Uterus (tissue), 2 donors: ENCODE results near the gene C14orf132.

Source experiments
- POLR2A ChIP-seq, 2 donors: fragments of 450-650 bp; IDR thresholded peaks; one replicate each; pipeline ENCODE4 v1.6.1; 2016; ENCODE audit warnings: antibody characterized with exemption in 2 of 2, mild to moderate bottlenecking in 1 of 2, moderate library complexity in 1 of 2
- TF ChIP-seq, protein P1 (sequence below), 4 experiments: fragments of 200-600 bp in 2 of 4; fragments of 450-650 bp in 2 of 4; sonication (generic) in 2 of 4; IDR thresholded peaks; one replicate each; pipeline ENCODE4 v1.5.1; 2016 to 2019; ENCODE audit warnings: antibody characterized with exemption in 4 of 4, mild to moderate bottlenecking in 2 of 4, moderate library complexity in 1 of 4

DNA sequence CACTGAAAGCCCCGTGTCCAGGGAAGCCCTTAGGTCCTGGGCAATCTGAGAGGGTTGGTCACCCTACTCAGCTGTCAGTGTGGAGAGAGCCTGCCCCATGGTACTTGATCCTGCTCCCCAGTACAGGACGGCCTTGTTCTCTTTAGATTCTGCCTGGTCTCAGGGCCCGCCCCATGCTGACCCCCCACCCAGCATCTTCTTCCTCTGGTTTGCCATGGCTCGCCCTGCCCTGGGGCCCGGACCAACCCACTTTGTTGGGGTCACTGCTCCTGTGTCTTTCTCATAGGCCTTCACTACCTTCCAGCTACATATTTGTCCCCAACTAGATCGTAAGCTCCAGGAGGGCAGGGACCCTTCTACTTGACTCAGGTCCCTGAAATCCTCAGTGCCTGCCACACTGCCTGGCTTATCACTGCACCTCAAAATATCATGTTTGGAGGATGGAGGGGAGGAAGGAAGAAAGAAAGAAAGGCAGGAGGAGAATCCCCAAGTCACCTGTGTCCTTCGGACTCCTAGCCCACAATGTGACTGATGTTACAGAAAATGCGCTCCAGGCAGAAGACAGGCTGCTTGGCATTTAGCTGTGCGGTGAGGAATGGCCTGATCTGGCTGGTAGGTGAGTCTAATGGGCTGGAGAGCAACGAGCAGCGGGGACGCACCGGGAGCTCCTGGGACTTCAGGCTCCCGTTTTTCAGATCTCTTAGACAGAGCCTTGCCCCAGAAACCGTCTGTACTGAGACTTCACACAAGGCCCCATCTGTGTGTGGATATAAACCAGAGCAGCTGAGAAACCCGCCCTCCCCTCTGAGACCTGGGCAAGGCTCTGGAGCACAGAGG lies 66.1 kb downstream of the C14orf132 start:
- TF ChIP-seq, protein P1, sequence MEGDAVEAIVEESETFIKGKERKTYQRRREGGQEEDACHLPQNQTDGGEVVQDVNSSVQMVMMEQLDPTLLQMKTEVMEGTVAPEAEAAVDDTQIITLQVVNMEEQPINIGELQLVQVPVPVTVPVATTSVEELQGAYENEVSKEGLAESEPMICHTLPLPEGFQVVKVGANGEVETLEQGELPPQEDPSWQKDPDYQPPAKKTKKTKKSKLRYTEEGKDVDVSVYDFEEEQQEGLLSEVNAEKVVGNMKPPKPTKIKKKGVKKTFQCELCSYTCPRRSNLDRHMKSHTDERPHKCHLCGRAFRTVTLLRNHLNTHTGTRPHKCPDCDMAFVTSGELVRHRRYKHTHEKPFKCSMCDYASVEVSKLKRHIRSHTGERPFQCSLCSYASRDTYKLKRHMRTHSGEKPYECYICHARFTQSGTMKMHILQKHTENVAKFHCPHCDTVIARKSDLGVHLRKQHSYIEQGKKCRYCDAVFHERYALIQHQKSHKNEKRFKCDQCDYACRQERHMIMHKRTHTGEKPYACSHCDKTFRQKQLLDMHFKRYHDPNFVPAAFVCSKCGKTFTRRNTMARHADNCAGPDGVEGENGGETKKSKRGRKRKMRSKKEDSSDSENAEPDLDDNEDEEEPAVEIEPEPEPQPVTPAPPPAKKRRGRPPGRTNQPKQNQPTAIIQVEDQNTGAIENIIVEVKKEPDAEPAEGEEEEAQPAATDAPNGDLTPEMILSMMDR (IDR thresholded peaks at IDR 0.05), result no peak
- TF ChIP-seq POLR2A (IDR thresholded peaks at IDR 0.05), result no peak
